NCI-H446 treated with DMSO at 0.1 percent for 48 hours (cell line): Measurements from ENCODE around the gene HSPG2.

ENCODE experiments used
- DNase-seq: peaks from one replicate; lab custom pipeline; 2025; lab: John Stamatoyannopoulos, UW

HSPG2 gene

DNA sequence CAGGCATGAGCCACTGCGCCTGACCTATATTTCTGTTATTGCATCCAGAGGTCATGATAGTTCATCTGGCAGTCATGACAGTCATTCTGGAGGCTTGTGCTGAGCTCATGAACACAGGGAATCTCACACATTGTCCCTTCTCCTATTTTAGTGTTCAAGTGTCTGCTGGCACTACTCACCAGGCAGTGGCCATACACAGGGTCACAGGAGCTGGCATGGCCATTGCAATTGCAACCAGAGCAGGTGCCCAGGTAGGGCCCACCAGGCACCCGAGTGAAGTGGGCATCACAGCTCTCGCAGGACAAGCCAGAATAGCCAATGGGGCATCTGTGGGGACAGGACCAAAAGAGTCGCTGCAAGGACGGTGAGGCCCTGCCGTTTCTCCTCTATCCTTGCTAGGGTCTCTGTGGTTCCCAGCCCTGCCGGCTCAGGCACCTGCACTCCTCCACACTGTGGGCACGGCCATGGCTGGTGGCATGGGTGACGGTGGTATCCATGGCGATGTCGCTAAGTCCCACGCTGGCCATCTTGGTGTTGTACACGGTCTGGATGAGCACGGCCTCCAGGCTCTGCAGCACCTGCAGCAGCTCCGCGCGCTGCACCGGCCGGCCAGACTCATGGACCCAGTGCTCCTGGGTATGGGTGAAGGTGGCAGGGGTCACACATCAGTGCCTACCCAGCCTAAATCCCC lies 57.0 kb downstream of the HSPG2 start:
- DNase-seq: no peak

DNA sequence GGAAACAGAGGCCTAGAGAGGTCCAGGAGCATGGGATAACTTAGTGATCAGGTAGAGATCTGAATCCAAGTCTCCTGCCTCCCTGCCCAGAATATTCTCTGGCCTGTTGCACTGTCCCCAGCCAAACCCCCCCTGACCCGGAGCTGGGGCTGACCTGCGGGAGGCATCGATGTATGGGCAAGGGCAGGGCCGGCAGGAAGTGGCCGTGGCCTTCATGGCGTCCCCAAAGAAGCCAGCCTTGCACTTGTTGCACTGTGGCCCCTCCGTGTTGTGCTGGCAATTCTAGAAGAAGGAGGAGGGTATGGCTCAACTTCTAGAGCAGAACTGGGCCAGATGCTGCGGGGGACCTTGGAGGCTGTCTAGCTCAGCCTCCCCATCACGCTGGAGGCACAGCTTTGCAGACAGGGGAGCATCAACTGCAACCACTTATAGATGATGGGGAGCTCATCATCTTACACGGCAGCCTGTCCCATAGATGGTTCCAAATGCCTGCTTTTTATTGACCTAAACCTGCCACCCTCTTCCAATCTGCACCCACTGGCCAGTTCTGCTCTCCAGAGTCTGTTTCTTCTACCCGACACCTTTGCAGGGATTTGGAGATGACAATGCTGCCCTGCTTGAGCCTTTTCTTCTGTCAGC lies 58.2 kb downstream of the HSPG2 start:
- no peak for DNase-seq

DNA sequence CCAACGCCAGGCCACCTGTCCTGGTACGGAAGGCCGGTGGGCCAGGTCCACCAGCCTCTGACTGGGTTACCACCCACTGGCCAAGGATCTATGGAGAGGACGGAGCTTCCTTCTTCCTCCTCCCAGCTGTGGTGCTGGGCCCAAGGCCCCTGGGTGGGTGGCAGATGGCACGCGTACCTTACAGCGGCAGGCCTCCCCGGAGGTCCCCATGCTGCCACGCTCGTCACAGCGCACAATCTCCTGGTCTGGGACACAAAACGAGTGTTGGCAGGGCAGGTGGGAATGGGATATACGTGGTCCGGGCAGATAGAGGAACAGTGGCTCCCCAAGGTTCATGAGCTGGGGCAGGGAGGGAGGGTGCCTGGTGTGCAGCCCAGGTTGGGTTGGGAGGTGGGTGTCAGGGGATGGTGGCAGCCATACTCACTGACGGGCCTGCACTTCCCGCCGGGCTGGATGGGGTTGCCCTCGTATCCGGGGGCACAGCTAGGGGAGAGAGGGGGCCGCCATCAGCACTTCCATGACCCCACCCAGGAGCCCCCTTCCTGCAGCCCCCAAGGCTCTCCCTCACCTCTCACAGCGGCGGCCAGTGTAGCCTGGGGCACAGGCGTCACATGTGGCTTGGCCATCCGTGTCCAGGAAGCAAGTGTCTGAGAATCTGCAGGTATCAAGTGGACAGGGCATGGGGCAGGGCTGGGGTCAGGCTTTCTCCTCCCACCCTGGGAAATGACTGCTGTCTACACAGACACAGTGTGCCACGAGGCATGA lies 58.9 kb downstream of the HSPG2 start:
- DNase-seq: no peak

DNA sequence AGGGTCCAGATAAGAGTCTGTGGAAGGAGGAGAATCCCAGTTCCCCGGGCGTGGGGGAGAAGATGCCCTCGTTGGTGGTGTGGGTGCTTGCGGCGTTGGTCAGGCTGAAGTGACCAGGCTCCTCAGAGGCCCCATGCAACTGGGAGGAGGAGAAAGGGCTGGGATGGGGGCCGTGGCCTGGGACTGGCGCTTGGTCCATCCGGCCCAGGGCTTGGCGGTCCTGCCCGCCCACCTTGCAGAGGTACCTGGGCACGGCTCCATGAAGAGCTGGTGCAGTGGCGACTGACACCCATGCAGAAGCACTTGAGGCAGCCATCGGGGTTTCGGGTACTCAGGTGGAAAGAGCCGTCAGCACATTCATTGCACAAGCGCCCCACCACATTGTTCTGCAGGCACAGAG lies 60.8 kb downstream of the HSPG2 start:
- no peak for DNase-seq

DNA sequence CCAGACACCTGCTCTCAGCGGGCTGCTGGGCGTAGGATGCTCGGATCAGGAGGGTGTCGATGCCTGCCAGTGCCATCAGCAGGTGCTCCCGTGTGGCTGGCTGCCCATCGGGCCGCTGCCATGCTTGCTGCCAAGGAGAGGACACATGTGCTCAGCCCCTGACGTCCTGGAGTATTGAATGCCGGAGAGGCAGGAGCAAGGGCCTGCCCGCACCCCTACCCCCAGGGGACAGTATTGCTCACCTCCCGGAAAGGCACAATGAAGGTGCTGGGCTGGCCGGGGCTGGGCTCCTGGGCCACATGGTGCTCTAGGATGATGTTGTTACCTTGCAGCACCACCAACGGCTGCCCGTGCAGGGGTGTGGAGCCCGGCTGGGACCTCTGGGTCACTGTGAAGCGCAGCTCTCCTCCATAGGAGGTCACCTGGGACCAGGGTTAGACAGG lies 61.5 kb downstream of the HSPG2 start:
- no peak for DNase-seq

DNA sequence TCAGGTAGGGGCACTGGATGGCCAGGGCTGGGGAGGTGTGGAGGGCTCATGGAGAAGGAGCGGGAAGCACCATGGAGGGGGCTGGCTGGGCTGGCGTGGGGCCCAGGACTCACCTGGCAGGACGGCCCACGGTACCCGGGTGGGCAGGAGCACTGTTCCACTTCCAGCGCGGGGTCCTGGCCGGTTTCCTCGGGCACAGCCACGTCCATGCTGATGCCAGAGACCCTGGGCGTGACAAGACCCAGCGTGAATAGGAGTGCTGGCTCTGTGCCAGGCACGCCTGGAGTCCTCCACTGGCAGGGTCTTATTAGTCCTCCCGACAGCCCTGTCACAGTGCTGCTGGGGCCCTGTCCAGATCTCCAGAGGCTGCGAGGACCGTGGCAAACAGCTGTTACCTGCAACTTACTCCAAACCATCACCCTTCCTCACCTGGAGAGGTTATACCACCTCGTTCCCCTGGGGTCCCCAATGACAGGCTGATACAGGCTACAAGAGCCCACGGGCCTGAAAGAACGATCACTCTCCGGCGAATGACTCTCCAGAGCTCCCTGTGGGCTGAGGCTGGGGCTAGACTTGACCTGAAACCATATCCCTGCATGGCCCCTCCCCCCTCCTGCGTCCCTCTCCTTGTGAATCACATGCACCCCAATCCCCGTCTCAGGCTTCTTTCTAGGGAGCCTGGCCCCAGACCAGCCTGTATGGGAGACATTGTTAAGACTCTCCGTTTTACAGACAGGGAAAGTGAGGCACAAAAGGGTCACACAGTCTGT lies 62.1 kb downstream of the HSPG2 start:
- no peak for DNase-seq

DNA sequence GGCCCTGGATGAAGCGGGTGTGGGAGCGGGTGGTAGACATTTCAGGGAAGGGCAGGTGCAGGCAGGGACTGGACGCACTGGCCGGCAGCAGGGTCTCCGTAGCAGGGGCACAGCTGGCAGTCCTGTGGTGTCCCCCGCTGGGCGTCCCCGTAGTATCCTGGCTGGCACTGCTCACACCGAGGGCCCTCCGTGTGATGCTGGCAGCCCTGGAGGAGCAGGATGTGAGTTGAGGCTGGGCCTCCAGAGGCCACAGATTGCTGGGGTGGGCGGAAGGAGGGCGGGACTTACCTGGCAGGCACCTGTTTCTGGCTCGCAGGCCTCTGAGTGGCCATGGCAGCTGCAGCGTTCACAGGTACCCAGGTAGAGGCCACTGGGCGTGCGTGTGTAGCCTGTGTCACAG lies 62.8 kb downstream of the HSPG2 start:
- DNase-seq: no peak

DNA sequence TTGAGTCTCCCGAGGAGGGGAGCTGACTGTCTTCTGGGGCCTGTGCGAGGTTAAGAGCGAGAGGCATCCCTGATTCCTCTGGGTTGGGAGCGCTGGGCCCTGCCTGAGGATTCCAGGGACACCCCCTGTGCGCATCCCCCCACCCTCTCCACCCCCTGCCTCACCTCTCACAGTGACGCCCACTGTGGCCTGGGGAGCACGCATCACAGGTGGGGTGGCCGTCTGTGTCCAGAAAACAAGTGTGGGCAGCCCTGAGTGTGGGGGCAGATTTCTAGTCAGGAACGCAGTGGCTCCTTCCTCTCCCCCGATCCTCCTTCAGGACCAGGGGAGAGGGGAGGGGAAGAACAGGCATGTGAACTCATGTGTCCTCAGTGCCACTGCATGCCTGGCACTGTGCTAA lies 63.3 kb downstream of the HSPG2 start:
- no peak for DNase-seq

DNA sequence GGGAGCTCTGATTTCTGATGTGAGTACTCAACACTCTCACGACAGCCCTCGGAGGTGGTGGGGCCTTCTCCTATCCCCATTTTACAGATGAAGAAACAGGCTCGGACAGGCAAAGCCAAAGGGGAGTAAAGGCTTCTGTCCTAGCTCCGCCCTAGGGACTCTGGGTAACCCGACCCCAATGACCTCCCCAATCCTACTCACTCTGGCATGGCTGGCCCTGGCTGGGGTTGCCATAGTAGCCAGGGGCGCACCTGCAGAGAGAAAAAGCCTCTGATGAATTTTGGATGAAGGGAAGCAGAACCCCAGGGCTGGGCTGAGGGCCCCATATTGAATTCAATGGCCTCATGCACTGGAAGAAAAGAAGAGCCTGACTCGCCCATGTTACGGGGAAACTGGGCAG lies 63.9 kb downstream of the HSPG2 start:
- no peak for DNase-seq

DNA sequence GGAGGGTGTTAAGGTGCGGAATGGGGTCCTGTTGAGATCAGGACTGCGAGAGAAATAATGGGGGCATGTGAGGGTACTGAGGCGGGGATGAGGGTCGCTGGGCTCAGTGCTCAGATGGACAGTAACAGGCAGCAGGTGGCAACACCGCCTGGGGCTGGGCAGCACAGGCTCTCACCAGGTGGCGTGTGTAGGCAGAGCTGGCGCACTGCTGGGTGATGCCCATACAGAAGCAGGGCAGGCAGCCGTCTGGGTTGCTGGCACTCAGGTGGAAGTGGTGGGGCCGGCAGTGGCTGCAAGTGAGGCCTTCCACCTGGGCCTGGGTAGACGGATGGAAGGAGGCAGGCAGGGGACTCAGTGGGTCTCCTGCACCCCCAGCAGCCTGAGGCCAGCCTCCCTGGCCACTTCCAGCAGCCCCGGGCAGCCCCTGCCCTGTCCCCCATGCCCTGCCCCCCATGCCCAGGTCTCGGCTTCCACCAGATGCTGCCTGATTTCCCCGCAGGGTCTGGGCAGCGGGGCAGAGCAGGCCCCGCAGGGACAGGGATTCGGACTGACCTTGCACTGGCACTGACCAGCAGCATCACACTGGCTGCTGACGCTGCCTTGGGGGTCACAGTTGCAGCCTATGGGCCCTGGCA lies 64.5 kb downstream of the HSPG2 start:
- DNase-seq: no peak

DNA sequence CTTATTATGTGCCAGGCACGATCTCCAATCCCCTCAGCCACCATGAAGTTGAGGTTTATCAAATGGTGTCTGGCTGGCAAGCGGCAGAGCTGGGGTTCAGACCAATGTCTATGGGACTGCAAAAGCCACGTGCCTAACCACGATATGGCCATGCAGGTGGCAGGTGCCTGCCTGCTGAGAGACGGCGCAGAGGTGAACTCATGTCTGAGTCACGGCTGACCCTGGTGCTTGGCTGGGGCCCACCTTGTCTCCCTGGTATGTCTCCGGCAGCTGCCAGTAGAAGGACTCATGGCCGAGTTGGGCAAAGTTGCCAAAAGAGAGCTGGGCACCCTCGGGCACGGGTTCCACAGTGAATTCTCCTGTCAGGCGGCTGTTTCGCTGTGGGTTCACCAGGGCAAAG lies 65.2 kb downstream of the HSPG2 start:
- DNase-seq: no peak

DNA sequence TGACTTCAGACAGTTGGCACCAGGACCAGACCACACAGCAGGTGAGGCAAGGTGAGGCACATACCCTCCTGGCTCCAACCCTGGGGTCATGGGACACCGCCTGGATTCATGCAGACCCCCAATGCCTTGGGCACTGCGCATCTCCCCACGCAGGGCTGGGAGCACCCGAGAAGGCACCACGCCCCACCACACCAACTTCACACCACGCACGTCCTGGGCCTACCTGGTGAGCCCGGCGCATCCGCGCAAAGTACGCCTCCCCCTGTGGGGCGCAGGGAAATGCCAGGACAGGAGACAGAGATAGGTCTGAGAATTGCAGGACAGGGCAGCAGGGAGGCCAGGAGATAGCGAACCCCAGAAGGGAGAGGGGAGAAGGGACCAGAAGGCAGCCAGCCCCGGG lies 66.5 kb downstream of the HSPG2 start:
- DNase-seq: no peak

DNA sequence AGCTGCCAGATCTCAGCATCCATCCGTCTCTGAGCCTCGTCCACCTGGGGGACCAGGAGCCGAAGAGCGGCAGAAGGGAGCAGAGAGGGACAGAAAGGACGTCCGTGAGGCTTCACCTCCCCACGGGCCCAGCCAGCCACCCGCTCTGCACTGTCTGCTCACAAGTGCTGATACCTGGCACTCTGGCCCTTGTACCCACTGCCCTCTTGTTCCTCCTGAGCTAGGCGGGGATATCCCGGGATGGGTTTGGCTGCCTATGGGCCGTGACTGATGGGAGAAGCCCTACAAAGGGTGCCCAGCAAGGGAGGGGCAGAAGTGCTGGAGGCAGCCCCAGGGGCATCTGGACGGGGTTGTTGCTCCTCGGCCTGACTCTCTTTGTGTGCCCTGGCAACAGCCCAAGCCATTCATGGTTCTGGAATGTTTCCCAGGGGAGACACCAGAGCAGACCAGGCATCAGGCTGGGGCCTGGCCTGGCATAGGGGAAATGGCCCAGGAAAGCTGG lies 67.4 kb downstream of the HSPG2 start:
- peak; percentile 54 for DNase-seq

DNA sequence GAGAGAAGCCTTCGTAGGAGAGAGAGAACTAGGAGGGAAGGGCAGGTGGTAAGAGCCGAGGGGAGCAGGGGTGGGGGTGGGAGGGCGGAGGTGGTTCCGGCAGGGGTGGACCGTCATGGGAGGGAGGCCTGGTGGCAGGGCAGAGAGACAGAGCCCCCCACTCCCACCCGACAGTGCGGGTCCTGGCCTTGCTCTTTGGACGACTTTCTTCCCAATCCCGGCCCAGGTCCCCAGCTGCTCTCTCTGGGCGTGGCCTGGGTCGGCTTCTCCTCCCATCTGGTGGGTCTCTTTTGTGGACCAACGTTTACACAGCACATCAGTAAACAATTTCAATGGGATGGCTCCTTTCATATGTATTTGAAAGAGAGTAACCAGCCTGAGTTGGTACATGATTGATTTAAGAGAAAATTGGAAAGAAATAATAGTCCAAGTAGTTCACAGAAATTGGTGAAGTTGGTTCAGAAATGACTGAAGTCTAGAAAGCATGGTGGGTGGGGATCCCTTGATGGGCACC lies 68.1 kb downstream of the HSPG2 start:
- no peak for DNase-seq

DNA sequence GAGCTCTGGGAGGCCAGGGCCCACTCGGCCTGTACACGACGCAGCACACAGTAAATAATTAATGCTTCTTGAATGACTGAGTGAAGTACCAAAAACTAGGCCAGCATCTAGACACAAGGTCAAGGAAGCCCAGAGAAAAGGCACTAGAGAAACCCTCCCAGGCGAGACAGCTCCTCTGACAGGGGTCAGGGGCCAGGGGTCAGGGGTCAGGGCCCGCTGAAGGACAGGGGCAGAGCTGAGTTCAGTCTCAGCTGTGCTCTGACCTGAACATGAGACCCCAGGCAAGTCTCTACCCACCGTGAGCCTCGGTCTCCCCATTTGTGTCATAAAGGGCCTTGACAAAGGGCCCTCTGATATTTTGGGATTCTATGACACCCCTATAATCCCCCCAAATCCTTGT lies 68.6 kb downstream of the HSPG2 start:
- DNase-seq: no peak

DNA sequence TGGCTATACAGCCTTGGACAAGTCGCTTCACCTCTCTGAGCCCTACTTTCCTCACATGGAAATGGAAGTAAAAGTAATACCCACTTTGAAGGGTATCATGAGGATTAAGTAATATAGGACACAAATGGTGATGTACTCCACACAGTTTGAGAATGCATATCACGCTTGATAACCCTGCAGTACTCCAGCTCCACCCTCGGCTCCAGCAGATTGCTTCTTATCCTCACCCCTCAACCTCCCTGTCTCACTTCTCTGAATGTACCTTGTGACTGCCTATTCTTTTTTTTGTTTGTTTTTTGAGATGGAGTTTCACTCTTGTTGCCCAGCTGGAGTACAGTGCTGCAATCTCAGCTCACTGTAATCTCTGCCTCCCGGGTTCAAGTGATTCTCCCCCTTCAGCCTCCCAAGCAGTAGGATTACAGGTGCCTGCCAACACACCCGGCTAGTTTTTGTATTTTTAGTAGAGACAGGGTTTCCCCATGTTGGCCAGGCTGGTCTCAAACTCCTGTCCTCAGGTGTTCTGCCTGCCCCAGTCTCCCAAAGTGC lies 69.6 kb downstream of the HSPG2 start:
- no peak for DNase-seq

DNA sequence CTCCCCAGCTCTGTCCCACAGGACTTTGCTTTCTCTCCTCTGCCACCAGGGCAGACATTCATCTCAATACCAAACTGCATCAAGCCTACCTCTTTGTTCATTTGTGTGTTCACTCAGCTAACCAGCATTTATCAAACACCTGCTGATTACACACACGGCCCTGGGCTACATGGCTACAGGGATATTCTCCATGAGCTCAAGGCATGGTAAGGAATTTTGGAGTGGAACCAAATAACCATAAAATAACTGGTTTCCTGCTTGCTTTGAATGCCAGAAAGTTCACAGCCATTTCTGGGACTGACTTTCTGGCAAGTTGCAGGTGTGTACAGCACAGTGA lies 70.4 kb downstream of the HSPG2 start:
- DNase-seq: no peak

DNA sequence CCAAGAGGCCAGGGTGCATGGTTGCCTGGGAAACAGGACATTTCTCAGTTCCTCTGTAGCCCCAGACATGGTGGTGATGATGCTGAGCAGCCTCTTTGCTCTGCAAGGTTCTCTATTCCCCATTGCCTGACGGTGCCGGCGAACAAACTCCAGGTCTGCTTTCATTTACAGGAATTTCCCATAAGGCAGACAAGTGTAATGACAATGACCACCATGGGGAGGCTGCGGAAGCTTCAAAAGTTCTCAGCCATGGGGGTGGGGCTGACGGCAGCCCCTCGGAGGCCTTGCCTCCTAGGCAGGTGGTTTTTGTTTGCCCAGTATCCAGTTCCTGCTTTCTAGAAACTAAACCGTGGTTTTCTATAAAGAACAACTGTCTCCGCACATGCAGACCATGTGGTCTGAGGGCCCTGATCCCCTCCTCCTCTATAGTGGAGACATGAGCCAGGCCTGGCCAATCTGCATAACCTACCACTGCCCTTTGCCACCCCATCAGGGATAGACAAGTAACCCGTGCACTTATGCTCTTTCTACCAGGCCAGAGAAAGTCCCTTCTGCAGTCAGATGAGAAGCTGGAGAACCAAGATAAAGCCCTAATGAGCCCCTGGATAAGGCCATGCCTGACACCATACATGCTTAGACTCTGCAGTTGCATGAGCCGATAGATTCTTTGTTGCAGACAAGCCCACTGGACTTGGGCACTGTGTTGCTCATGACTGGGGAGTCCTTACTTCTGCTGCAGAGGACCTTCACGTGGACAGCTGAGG lies 71.0 kb downstream of the HSPG2 start:
- no peak for DNase-seq

DNA sequence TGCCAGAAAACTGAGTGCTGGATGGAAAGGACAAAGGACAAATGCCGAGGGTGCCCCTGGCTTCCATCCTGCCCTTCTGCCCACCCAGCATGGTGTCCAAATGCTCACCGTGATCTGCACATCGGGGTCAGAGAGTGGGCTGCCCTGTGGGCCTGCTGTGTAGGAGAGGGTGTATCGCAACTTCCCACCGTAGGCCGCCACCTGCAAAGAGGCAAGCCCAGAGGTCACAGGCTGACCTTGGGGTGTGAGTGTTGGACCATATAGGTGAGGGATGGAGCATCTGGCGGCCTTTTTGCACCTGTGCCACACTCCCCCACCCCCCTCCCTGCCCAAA lies 71.5 kb downstream of the HSPG2 start:
- no peak for DNase-seq

DNA sequence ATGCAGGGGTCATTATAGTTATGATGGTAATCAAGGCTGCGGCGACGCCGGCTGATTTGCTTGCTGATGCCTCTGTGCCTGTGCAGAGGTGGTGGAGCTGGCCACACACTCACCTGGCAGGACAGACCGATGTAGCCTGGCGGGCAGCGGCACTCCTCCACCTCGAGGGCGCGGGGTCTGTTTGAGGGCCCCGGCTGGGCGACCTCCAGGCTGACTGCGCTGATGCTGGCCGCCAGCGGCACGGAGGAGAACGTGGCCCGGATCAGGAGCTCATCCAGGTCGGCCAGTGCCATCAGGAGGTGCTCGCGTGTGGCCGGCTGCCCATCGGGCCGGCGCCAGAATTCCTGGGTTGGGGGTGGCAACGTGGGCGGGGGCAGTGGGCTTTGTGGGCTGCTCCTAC lies 72.4 kb downstream of the HSPG2 start:
- no peak for DNase-seq

DNA sequence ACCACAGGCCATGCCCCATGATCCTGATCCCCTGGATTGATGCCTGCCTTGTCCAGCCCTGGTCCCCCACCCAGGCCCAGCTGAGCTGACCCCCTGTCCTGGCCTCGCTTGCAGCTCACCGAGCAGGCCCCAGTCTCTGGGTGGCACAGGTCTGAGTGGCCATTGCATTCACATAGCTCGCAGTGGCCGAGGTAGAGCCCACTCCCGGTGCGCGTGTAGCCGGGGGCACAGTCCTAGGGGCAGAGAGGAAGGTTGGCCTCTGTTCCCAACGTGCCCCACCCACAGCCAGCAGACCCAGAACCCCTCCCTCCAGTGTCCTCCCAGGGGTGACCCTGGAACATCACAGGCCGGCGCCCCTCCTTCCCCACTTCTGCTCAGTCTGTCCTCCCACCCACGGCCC lies 73.1 kb downstream of the HSPG2 start:
- DNase-seq: no peak
